Measurements from ENCODE around the gene OBSCN.
"Not testable (repeated sequence)": the region's sequence is repeated elsewhere in the genome, so short reads cannot be mapped to it uniquely, and the experiment has no call there.

DNA sequence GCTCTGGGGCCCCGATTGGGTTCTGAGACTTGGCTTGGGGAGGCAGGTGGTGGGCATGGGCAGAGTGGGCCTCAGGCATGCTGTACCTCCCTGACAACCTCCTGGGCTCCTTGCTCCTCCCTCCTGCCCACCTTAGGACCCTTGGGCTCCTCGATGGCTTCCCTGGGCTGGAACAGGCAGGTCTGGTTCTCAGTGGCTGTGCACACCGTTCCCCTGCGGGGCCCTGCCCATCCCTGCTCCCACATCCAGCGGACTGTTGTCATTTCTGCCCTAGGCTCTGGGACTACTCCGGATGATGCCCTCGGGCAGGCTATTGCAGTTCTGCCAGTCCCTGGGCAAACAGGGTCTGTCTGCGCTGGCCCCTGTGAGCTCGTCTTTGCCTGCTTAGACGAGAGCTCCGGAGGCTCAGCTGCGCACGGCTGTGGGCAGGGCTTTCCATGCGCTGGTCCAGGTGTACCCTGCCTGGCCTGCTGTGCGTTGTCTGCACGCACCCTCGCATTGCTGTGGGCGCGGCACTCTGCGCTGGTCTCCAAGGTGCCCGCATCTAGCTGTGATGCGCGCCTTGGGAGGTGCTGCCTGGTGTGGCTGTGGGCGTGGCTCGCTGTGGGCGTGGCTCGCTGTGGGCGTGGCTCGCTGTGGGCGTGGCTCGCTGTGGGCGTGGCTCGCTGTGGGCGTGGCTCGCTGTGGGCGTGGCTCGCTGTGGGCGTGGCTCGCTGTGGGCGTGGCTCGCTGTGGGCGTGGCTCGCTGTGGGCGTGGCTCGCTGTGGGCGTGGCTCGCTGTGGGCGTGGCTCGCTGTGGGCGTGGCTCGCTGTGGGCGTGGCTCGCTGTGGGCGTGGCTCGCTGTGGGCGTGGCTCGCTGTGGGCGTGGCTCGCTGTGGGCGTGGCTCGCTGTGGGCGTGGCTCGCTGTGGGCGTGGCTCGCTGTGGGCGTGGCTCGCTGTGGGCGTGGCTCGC, 34.0 kb upstream of the OBSCN start:
- TF ChIP-seq, protein P1, sequence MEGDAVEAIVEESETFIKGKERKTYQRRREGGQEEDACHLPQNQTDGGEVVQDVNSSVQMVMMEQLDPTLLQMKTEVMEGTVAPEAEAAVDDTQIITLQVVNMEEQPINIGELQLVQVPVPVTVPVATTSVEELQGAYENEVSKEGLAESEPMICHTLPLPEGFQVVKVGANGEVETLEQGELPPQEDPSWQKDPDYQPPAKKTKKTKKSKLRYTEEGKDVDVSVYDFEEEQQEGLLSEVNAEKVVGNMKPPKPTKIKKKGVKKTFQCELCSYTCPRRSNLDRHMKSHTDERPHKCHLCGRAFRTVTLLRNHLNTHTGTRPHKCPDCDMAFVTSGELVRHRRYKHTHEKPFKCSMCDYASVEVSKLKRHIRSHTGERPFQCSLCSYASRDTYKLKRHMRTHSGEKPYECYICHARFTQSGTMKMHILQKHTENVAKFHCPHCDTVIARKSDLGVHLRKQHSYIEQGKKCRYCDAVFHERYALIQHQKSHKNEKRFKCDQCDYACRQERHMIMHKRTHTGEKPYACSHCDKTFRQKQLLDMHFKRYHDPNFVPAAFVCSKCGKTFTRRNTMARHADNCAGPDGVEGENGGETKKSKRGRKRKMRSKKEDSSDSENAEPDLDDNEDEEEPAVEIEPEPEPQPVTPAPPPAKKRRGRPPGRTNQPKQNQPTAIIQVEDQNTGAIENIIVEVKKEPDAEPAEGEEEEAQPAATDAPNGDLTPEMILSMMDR (IDR thresholded peaks at IDR 0.05): not testable (repeated sequence)
- not testable (repeated sequence) for TF ChIP-seq EZH2, EZH2phosphoT487 (IDR thresholded peaks at IDR 0.05)
